Measurements from ENCODE around the gene RAD51B.

DNA sequence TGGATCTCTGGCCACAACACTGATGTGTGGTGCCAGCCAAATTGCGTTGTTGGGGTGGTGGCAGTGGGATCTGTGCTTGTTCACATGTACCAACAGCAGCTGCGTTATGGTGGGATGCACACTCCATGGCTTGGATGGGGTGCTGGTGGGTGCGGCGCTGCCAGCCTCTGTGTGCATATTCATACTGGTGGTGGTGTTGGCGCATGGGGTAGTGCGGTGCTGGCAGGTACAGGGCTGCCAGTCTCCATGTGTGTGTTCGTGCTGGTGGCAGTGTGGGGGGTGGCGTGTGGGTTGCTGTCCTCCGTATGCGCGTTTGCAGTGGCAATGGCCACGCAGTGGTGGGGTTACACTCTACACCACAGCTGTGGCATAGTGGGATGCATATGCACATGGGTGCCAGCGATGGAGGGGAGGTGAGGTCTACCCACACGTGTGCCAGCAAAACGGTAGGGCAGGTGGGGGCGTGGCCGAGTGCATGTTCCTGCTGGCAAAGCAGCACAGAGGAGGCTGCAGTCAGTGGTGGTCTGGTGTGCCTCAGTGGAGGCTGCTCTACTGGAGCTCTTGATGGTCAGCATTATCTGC lies 26.5 kb downstream of the RAD51B start:
- TF ChIP-seq POLR2A (IDR thresholded peaks at IDR 0.05; ENCODE audit: low read depth, low read length) (no peak), POLR2AphosphoS5 (IDR thresholded peaks at IDR 0.05; ENCODE audit: low read depth, low read length) (no peak)

Data from GM12892 (cell line).